Activated naive CD8-positive, alpha-beta T cell treated with anti-CD3 and anti-CD28 coated beads for 36 hours (primary cell): Measurements from ENCODE around the gene PTGES3L. TPM values are rescaled to one million over a fixed set of nuclear protein-coding genes. Genes with fewer than 3 reads are reported as not detected.
A peak's percentile ranks its signal among the peaks of the same experiment; 100 is the strongest.
"Not testable (repeated sequence)": the region's sequence is repeated elsewhere in the genome, so short reads cannot be mapped to it uniquely, and the experiment has no call there.

Experiments
- DNase-seq: peaks from one replicate; pipeline ENCODE4 v3.0.0; 2021
- H3K27ac Mint-ChIP-seq: one replicate; pipeline ENCODE4 v1.8.0; 2022; ENCODE audit warnings: mild to moderate bottlenecking, moderate library complexity, mixed read lengths
- H3K27me3 Mint-ChIP-seq: one replicate; pipeline ENCODE4 v1.8.0; 2022; ENCODE audit warnings: mild to moderate bottlenecking, mixed read lengths
- H3K36me3 Mint-ChIP-seq: one replicate; pipeline ENCODE4 v1.8.0; 2021; ENCODE audit warnings: mild to moderate bottlenecking, mixed read lengths
- H3K4me1 Mint-ChIP-seq: one replicate; pipeline ENCODE4 v1.8.0; 2021; ENCODE audit warnings: mixed read lengths
- H3K4me3 Mint-ChIP-seq: one replicate; pipeline ENCODE4 v1.8.0; 2022; ENCODE audit warnings: mild to moderate bottlenecking, moderate library complexity, mixed read lengths
- H3K9me3 Mint-ChIP-seq: one replicate; pipeline ENCODE4 v1.8.0; 2022; ENCODE audit warnings: mixed read lengths
- total RNA-seq, 2 experiments: library from RNA; stranded (reverse); gene quantifications; one replicate each; pipeline ENCODE4 v1.2.3, GENCODE V29; 2021

Gene PTGES3L
- total RNA-seq, 2 experiments from 2014 or later, result 0.95 to 1.8 TPM

GRCh38 chr17:43018008-43018853 lies 38.4 kb upstream of the PTGES3L start:
- peak; percentile 30 for DNase-seq
- Mint-ChIP-seq H3K27me3 (no peaks in the 10 kb centered on the region), H3K9me3 (no peaks in the 10 kb centered on the region), H3K27ac (no peak overlapping the region), H3K4me3 (no peak overlapping the region), H3K36me3 (peaks cover 2% of the 10 kb centered on the region), H3K4me1 (peaks cover 23% of the 10 kb centered on the region)

DNA sequence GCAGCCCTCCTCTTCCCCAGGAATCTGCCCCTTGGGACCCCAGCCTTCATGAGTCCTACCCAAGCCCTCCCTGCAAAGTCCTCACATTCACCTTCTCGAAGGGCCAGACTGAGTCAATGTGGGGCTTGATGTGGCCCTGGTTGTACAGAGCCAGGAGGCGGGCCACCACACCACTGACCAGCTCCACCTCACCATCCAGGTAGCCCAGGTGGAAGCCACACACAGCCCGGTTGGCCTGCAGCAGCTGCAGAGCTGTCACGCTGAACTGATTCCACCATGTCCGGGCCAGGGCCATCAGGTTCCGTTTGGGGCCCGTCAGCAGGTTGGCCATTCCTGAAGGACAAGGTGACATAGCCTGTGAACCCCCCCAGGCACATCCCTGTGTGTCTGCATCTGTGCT lies 36.3 kb upstream of the PTGES3L start:
- peaks cover 2% of the 10 kb centered on the region for H3K36me3 Mint-ChIP-seq
- peaks cover 20% of the 10 kb centered on the region for H3K4me1 Mint-ChIP-seq
- H3K27ac Mint-ChIP-seq, result no peak overlapping the region
- H3K9me3 Mint-ChIP-seq, result no peaks in the 10 kb centered on the region
- H3K4me3 Mint-ChIP-seq, result no peak overlapping the region
- H3K27me3 Mint-ChIP-seq, result no peaks in the 10 kb centered on the region
- no peak for DNase-seq

DNA sequence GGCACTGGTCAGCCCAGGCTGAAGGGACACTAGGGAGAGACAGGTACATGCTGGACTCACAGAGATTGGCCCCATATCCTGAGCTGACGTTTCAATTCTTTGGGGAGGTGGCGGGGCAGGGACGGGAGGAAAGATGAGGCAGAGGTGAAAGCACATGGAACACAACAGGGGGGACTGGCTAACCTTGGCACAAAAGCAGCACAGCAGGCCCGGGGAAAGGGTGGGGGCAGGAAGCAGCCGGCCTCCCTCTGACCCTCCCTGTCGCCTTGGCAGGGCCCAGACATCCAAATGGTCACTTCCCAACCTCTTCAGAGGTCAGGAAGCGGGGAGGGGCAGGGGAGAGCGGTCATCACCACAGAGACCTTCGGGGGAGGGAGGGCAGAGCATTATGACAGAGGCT lies 35.7 kb upstream of the PTGES3L start:
- H3K36me3 Mint-ChIP-seq, result peaks cover 2% of the 10 kb centered on the region
- no peaks in the 10 kb centered on the region for H3K27me3 Mint-ChIP-seq
- no peak overlapping the region for H3K27ac Mint-ChIP-seq
- DNase-seq, result no peak
- no peaks in the 10 kb centered on the region for H3K9me3 Mint-ChIP-seq
- no peak overlapping the region for H3K4me3 Mint-ChIP-seq
- H3K4me1 Mint-ChIP-seq, result peaks cover 17% of the 10 kb centered on the region

GRCh38 chr17:43014649-43015542 lies 35.0 kb upstream of the PTGES3L start:
- Mint-ChIP-seq H3K4me1 (peaks cover 14% of the 10 kb centered on the region), H3K27me3 (no peaks in the 10 kb centered on the region), H3K27ac (no peak overlapping the region), H3K4me3 (no peak overlapping the region), H3K36me3 (peaks cover 2% of the 10 kb centered on the region), H3K9me3 (no peaks in the 10 kb centered on the region)
- no peak for DNase-seq

DNA sequence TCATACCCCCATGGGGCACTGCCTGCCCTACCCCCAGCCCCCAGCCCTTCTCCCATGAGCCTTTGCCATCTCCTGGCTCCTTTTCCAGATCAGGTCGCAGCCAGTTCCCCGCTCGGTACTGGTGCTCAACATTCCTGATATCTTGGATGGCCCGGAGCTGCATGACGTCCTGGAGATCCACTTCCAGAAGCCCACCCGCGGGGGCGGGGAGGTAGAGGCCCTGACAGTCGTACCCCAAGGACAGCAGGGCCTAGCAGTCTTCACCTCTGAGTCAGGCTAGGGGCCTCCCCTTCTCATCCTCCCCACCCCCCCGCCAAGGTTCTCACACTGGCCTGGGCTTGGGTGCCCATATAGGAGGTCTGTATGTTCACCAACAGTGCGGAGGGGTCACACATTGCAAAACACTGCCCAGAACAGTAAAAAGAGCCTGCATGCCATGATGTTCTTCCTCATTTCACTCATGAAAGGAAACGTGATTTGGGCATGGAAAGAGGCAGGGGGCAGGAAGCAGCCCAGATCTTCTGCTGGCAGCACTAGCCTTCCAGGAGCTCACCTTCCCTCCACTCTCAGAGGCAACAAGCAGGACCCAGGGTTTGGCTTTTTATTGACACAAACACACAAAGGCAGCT lies 34.3 kb upstream of the PTGES3L start:
- peaks cover 2% of the 10 kb centered on the region for H3K36me3 Mint-ChIP-seq
- no peaks in the 10 kb centered on the region for H3K9me3 Mint-ChIP-seq
- peaks cover 7% of the 10 kb centered on the region for H3K4me1 Mint-ChIP-seq
- H3K4me3 Mint-ChIP-seq, result no peak overlapping the region
- H3K27me3 Mint-ChIP-seq, result no peaks in the 10 kb centered on the region
- no peak for DNase-seq
- H3K27ac Mint-ChIP-seq, result no peak overlapping the region

- Mint-ChIP-seq H3K9me3 (no peaks in the 10 kb centered on the region), H3K27ac (no peak overlapping the region), H3K4me1 (peaks cover 4% of the 10 kb centered on the region), H3K4me3 (no peak overlapping the region), H3K36me3 (peaks cover 2% of the 10 kb centered on the region), H3K27me3 (no peaks in the 10 kb centered on the region)
- DNase-seq, result no peak
Observed at GRCh38 chr17:43013296-43013695, 33.4 kb upstream of the PTGES3L start.

- no peak for DNase-seq
- Mint-ChIP-seq H3K9me3 (no peaks in the 10 kb centered on the region), H3K4me3 (no peak overlapping the region), H3K27me3 (no peaks in the 10 kb centered on the region), H3K27ac (no peak overlapping the region), H3K36me3 (peaks cover 2% of the 10 kb centered on the region), H3K4me1 (peaks cover 4% of the 10 kb centered on the region)
Observed at GRCh38 chr17:43011728-43012472, 32.0 kb upstream of the PTGES3L start.

DNA sequence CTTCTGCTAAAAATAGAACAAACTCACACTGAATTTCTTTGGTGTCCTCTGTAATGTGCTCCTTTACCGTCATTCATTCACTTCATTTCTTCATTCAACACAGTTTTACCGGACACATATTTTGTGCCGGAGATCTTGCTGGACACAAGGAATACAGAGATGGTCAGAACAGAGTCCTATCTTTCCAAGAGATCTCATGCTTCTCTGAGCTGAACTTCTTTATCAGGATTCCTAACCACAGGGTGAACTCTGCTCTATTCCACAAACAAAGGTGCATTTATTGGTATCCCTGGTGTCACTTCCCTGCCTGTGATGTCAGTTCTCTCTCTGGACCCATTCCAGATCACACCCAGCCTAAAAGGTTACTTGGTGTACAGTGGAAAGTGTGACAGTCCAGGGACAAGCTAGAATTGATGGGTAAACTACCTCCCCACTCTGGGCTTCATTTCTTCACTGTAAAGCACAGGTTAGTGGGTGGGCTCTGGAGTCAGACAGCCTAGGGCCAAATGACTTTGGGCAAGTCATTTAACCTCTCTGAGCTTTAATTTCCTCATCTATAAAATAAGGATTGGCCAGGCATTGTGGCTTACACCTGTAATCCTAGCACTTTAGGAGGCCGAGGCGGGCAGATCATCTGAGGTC lies 30.9 kb upstream of the PTGES3L start:
- peaks cover 7% of the 10 kb centered on the region for H3K4me1 Mint-ChIP-seq
- no peak overlapping the region for H3K4me3 Mint-ChIP-seq
- DNase-seq, result no peak
- H3K9me3 Mint-ChIP-seq, result no peaks in the 10 kb centered on the region
- no peaks in the 10 kb centered on the region for H3K27me3 Mint-ChIP-seq
- peak overlapping the region; percentile 23 for H3K27ac Mint-ChIP-seq
- H3K36me3 Mint-ChIP-seq, result peaks cover 7% of the 10 kb centered on the region

GRCh38 chr17:43006639-43007551 lies 27.0 kb upstream of the PTGES3L start, which contains the start of gene IFI35:
IFI35 (plus strand) TSS chr17:43006784; CDS start chr17:43006948, 164 bp downstream.
- no peaks in the 10 kb centered on the region for H3K27me3 Mint-ChIP-seq
- peaks cover 14% of the 10 kb centered on the region for H3K4me1 Mint-ChIP-seq

DNA sequence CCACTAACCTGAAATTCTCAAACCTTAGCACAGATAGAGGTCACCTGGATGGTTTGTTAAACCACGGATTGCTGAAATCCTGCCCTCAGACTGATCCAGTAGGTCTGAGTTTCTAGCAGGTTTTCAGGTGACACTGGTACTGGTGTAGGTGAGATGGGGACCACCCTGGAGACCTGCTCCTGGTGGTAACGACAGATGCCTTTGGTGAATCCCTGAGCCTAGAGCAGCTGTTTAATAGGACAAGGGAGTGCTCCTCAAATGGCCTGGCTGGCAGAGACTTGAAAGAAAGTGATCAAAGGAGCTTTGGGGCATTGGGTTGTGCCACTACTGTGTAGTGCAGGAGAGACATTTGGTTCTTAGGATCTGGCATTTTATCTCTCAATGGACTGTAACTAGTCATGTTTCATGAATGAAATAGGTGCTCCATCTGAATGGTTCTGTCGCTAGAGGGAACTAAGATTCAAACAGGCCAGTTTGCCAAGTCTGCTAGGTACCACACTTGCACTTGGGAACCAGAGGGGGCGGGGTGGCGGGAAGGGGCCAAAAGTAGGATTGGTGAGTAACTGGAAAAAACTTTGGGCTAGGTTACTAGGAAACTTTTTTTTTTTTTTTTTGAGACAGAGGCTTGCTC lies 23.8 kb upstream of the PTGES3L start:
- Mint-ChIP-seq H3K4me1 (peaks cover 28% of the 10 kb centered on the region), H3K9me3 (no peaks in the 10 kb centered on the region), H3K36me3 (peaks cover 47% of the 10 kb centered on the region), H3K27ac (peak overlapping the region; percentile 78), H3K4me3 (no peak overlapping the region), H3K27me3 (no peaks in the 10 kb centered on the region)
- no peak for DNase-seq

More at GRCh38 chr17:43006639-43007551, 27.0 kb upstream of the PTGES3L start, which contains the start of gene IFI35:
- DNase-seq, result peak; percentile 89
- Mint-ChIP-seq H3K9me3 (no peaks in the 10 kb centered on the region), H3K36me3 (peaks cover 18% of the 10 kb centered on the region), H3K4me3 (peak within 1 kb of the TSS; percentile 100), H3K27ac (peak within 1 kb of the TSS; percentile 100)

GRCh38 chr17:43000894-43001293 lies 21.0 kb upstream of the PTGES3L start:
- not testable (repeated sequence) for H3K9me3 Mint-ChIP-seq, DNase-seq, H3K27me3 Mint-ChIP-seq
- Mint-ChIP-seq H3K4me1 (peaks cover 36% of the 10 kb centered on the region), H3K27ac (peak overlapping the region; percentile 78), H3K4me3 (peak overlapping the region; percentile 65), H3K36me3 (peaks cover 44% of the 10 kb centered on the region)

DNA sequence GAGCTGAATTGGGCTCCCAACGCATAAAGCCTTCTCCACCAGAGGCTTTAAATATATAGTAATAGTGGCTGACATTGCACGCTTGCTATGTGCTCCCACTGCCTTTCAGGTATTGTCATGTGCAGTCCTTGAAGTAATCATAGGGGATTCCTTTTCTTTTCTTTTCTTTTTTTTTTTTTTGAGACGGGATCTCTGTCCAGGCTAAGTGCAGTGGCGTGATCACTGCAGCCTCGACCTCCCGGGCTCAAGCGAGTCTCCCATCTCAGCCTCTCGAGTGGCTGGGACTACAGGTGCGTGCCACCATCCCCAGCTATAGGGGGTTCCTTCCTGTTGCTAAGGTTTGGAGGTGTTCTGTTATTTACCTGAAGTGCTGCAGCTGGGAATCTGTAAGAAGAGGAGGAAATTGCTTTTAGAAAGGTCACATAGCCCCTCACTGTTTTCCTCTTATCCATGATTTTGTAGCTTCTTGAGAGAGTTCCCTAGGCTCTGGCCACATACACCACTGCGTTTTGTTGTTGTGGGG lies 19.2 kb upstream of the PTGES3L start:
- Mint-ChIP-seq H3K27ac (peak overlapping the region; percentile 99), H3K27me3 (no peaks in the 10 kb centered on the region), H3K9me3 (no peaks in the 10 kb centered on the region), H3K36me3 (peaks cover 49% of the 10 kb centered on the region), H3K4me3 (peak overlapping the region; percentile 96), H3K4me1 (peaks cover 36% of the 10 kb centered on the region)
- no peak for DNase-seq
